Neuronal stem cell (in vitro differentiated cells): ENCODE results near the gene SOX13.
A peak's percentile ranks its signal among the peaks of the same experiment; 100 is the strongest.

Source experiments
- DNase-seq: peaks from one replicate; pipeline ENCODE4 v3.0.0-alpha.2; 2013; ENCODE audit warnings: low spot score
- H2AFZ ChIP-seq: one replicate; pipeline ENCODE4 v1.6.1; 2013; ENCODE audit warnings: mild to moderate bottlenecking, low read length, inconsistent platforms
- H2AK5ac ChIP-seq: 2 replicates; pipeline ENCODE4 v1.6.1; 2013; ENCODE audit warnings: low read depth, mild to moderate bottlenecking, inconsistent platforms, low read length, moderate library complexity, mixed read lengths
- H2BK120ac ChIP-seq: 2 replicates; pipeline ENCODE4 v1.6.1; 2013; ENCODE audit warnings: low read depth, mild to moderate bottlenecking, inconsistent platforms, low read length, moderate library complexity, mixed read lengths
- H2BK12ac ChIP-seq: one replicate; pipeline ENCODE4 v1.6.1; 2013; ENCODE audit warnings: low read length, inconsistent platforms
- H2BK15ac ChIP-seq: 2 replicates; pipeline ENCODE4 v1.6.1; 2013; ENCODE audit warnings: mild to moderate bottlenecking, low read length, inconsistent platforms, mixed read lengths
- H2BK5ac ChIP-seq: one replicate; pipeline ENCODE4 v1.6.1; 2013; ENCODE audit warnings: inconsistent platforms, mild to moderate bottlenecking, low read length, moderate library complexity
- H3K14ac ChIP-seq: one replicate; pipeline ENCODE4 v1.6.1; 2013; ENCODE audit warnings: low read length, inconsistent platforms
- H3K18ac ChIP-seq: 2 replicates; pipeline ENCODE4 v1.6.1; 2013; ENCODE audit warnings: low read length, inconsistent platforms
- H3K23ac ChIP-seq: 2 replicates; pipeline ENCODE4 v1.6.1; 2013; ENCODE audit warnings: low read depth, mild to moderate bottlenecking, mixed read lengths, low read length, inconsistent platforms; ENCODE audit not compliant: poor library complexity
- H3K27ac ChIP-seq: replicated peaks from 3 replicates; pipeline ENCODE4 v1.5.1; 2013; ENCODE audit warnings: low read length, inconsistent platforms
- H3K27me3 ChIP-seq, 3 experiments: 2 replicates each; pipeline ENCODE4 v1.6.1; 2013; ENCODE audit warnings: low read length in 3 of 3, mild to moderate bottlenecking in 2 of 3, inconsistent platforms in 1 of 3, low read depth in 1 of 3, mixed read lengths in 1 of 3, moderate library complexity in 1 of 3; ENCODE audit not compliant: control insufficient read depth in 3 of 3, insufficient read depth in 3 of 3
- H3K36me3 ChIP-seq, 2 donors: replicated peaks in 1 of 2; 2 replicates each; pipeline ENCODE4 v1.6.1; 2013; ENCODE audit warnings: low read length in 2 of 2; ENCODE audit not compliant: control insufficient read depth in 2 of 2, insufficient read depth in 2 of 2
- H3K4ac ChIP-seq: 2 replicates; pipeline ENCODE4 v1.6.1; 2013; ENCODE audit warnings: inconsistent platforms, mild to moderate bottlenecking, low read length, moderate library complexity
- H3K4me1 ChIP-seq, 2 donors: 1 replicate in 1 of 2; 2 replicates in 1 of 2; pipeline ENCODE4 v1.6.1; 2013; ENCODE audit warnings: low read length in 2 of 2, low read depth in 1 of 2; ENCODE audit not compliant: control insufficient read depth in 2 of 2, insufficient read depth in 1 of 2
- H3K4me2 ChIP-seq: one replicate; pipeline ENCODE4 v1.6.1; 2013; ENCODE audit warnings: mild to moderate bottlenecking, low read length, inconsistent platforms; ENCODE audit not compliant: insufficient read depth, poor library complexity, severe bottlenecking
- H3K4me3 ChIP-seq, 2 donors: 2 replicates each; pipeline ENCODE4 v1.5.1; 2013; ENCODE audit warnings: low read length in 2 of 2, mild to moderate bottlenecking in 2 of 2, inconsistent platforms in 1 of 2, moderate library complexity in 1 of 2
- H3K79me1 ChIP-seq: one replicate; pipeline ENCODE4 v1.6.1; 2013; ENCODE audit warnings: low read depth, mild to moderate bottlenecking, inconsistent platforms, low read length, moderate library complexity
- H3K9ac ChIP-seq: one replicate; pipeline ENCODE4 v1.6.1; 2013; ENCODE audit warnings: mild to moderate bottlenecking, low read depth, low read length, inconsistent platforms; ENCODE audit not compliant: poor library complexity
- H3K9me3 ChIP-seq, 2 donors: replicated peaks in 1 of 2; 2 replicates each; pipeline versions ENCODE3 to v1.6.1; 2013; ENCODE audit warnings: low read length in 2 of 2, mild to moderate bottlenecking in 2 of 2, inconsistent platforms in 1 of 2, low read depth in 1 of 2, mixed read lengths in 1 of 2, moderate library complexity in 1 of 2; ENCODE audit not compliant: control insufficient read depth in 2 of 2, insufficient read depth in 1 of 2
- H4K8ac ChIP-seq: one replicate; pipeline ENCODE4 v1.6.1; 2013; ENCODE audit warnings: low read depth, mild to moderate bottlenecking, inconsistent platforms, low read length, moderate library complexity
- H4K91ac ChIP-seq: one replicate; pipeline ENCODE4 v1.6.1; 2013; ENCODE audit warnings: low read length, low read depth, mild to moderate bottlenecking, inconsistent platforms; ENCODE audit not compliant: poor library complexity
- WGBS, 2 donors: extraction: QIAGEN DNeasy Blood & Tissue Kit; methylation state at CpG; one replicate each; pipeline ENCODE4 v1.1.7; 2013; ENCODE audit warnings: missing lambda C conversion rate in 2 of 2, mixed read lengths in 1 of 2; ENCODE audit not compliant: insufficient read length in 2 of 2, insufficient replicate concordance in 1 of 2; ENCODE audit errors: extremely low coverage in 2 of 2; 5-methylcytosine and 5-hydroxymethylcytosine counted together

The SOX13 gene

GRCh38 chr1:204092632-204093420, 19.9 kb downstream of the SOX13 start:
- no peak for DNase-seq
- Histone ChIP-seq H3K4me1 (peaks cover 55 to 56% of the 10 kb centered on the region in 2 donors), H3K79me1 (no peaks in the 10 kb centered on the region), H3K4me3 (no peak overlapping the region), H2AFZ (no peak overlapping the region), H3K9me3 (no peaks in the 10 kb centered on the region), H3K4me2 (no peak overlapping the region), H2BK120ac (no peak overlapping the region), H4K8ac (no peak overlapping the region), H2AK5ac (peak overlapping the region; percentile 58), H4K91ac (no peak overlapping the region), H3K23ac (no peak overlapping the region), H3K27me3 (no peaks in the 10 kb centered on the region), H2BK5ac (no peak overlapping the region), H3K4ac (no peak overlapping the region), H3K27ac (no peak overlapping the region), H2BK15ac (no peak overlapping the region), H3K36me3 (peaks cover 0 to 3% of the 10 kb centered on the region in 2 donors), H2BK12ac (no peak overlapping the region), H3K18ac (peak overlapping the region; percentile 20), H3K9ac (no peak overlapping the region), H3K14ac (no peak overlapping the region)
- no CpG with 5 or more reads among the region's 12 CpGs for WGBS, 2 donors

- no peak overlapping the region for H2AFZ ChIP-seq
- no peaks in the 10 kb centered on the region for H3K27me3 ChIP-seq
- no peak overlapping the region for H3K9ac ChIP-seq
- peak overlapping the region; percentile 58 for H2AK5ac ChIP-seq
- no peak overlapping the region for H3K14ac ChIP-seq
- H3K4me1 ChIP-seq, result peaks cover 51% of the 10 kb centered on the region in 2 donors
- no peaks in the 10 kb centered on the region for H3K79me1 ChIP-seq
- no peak overlapping the region for H3K27ac ChIP-seq
- no peaks in the 10 kb centered on the region for H3K9me3 ChIP-seq
- H2BK12ac ChIP-seq, result no peak overlapping the region
- H3K4me2 ChIP-seq, result no peak overlapping the region
- H4K8ac ChIP-seq, result no peak overlapping the region
- no peak overlapping the region for H4K91ac ChIP-seq
- no peaks in the 10 kb centered on the region for H3K36me3 ChIP-seq
- DNase-seq, result no peak
- no peak overlapping the region for H3K4ac ChIP-seq
- no peak overlapping the region for H2BK15ac ChIP-seq
- no peak overlapping the region for H3K23ac ChIP-seq
- no peak overlapping the region for H2BK5ac ChIP-seq
- WGBS, 2 donors, result no CpG with 5 or more reads among the region's 4 CpGs
- no peak overlapping the region for H3K4me3 ChIP-seq
- peak overlapping the region; percentile 49 for H3K18ac ChIP-seq
- no peak overlapping the region for H2BK120ac ChIP-seq
Observed at GRCh38 chr1:204093421-204093717, 20.5 kb downstream of the SOX13 start.

- H3K79me1 ChIP-seq, result no peaks in the 10 kb centered on the region
- H2AK5ac ChIP-seq, result no peak overlapping the region
- peak overlapping the region in 1 of 2 donors; percentile 22 for H3K4me3 ChIP-seq
- no peaks in the 10 kb centered on the region for H3K9me3 ChIP-seq
- H2BK15ac ChIP-seq, result no peak overlapping the region
- H4K8ac ChIP-seq, result no peak overlapping the region
- no peak overlapping the region for H3K14ac ChIP-seq
- H2AFZ ChIP-seq, result no peak overlapping the region
- H2BK5ac ChIP-seq, result no peak overlapping the region
- no peaks in the 10 kb centered on the region for H3K36me3 ChIP-seq
- H2BK12ac ChIP-seq, result no peak overlapping the region
- H3K18ac ChIP-seq, result no peak overlapping the region
- H4K91ac ChIP-seq, result no peak overlapping the region
- H2BK120ac ChIP-seq, result no peak overlapping the region
- no peaks in the 10 kb centered on the region for H3K27me3 ChIP-seq
- no CpG with 5 or more reads among the region's 2 CpGs for WGBS, 2 donors
- H3K27ac ChIP-seq, result peak overlapping the region; percentile 57
- H3K4me1 ChIP-seq, result peaks cover 48 to 49% of the 10 kb centered on the region in 2 donors
- no peak overlapping the region for H3K9ac ChIP-seq
- no peak for DNase-seq
- H3K4ac ChIP-seq, result no peak overlapping the region
- H3K4me2 ChIP-seq, result peak overlapping the region; percentile 67
- H3K23ac ChIP-seq, result no peak overlapping the region
Observed at GRCh38 chr1:204093781-204094180, 20.9 kb downstream of the SOX13 start.

DNA sequence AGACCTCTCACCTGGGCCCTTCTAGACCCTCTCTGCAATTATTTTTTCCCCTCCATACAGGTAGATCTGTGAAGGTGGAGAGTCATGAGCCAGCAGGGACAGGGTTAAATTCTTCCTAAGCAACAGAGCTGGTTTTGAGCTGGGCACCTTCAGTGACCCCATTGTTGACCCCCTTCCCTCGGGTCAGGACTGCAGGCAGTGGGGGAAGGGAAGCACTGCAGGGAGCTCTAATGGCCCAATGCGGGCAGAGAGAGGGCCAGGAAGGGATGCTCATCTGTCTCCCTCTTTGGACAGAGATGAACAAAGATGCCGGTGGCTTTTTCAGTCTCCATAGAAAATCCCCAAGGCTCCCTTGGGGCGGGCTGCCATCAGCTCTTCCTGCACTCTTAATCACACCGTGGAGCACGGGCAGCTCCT, 21.4 kb downstream of the SOX13 start:
- no peak overlapping the region for H3K14ac ChIP-seq

More for the DNA sequence above, 21.4 kb downstream of the SOX13 start:
- no peak overlapping the region for H3K9ac ChIP-seq
- H3K36me3 ChIP-seq, result no peaks in the 10 kb centered on the region
- H2BK12ac ChIP-seq, result no peak overlapping the region
- no peak overlapping the region for H2BK120ac ChIP-seq
- peak overlapping the region; percentile 67 for H3K4me2 ChIP-seq
- no peak overlapping the region for H3K4ac ChIP-seq
- no peak overlapping the region for H2BK15ac ChIP-seq
- no peak overlapping the region for H2AK5ac ChIP-seq
- H3K4me1 ChIP-seq, result peaks cover 43 to 44% of the 10 kb centered on the region in 2 donors
- no peak overlapping the region for H4K8ac ChIP-seq
- no peak overlapping the region for H3K18ac ChIP-seq
- H2AFZ ChIP-seq, result peak overlapping the region; percentile 5
- no peak overlapping the region for H2BK5ac ChIP-seq
- no CpG with 5 or more reads among the region's 6 CpGs for WGBS, 2 donors
- no peak overlapping the region for H4K91ac ChIP-seq
- no peaks in the 10 kb centered on the region for H3K27me3 ChIP-seq
- H3K79me1 ChIP-seq, result no peaks in the 10 kb centered on the region
- no peaks in the 10 kb centered on the region for H3K9me3 ChIP-seq
- H3K23ac ChIP-seq, result no peak overlapping the region
- DNase-seq, result peak; percentile 51
- H3K4me3 ChIP-seq, result peak overlapping the region in 1 of 2 donors; percentile 22
- H3K27ac ChIP-seq, result peak overlapping the region; percentile 59
